WTC11 (cell line): ENCODE measurements around the gene PLEKHA3. TPM values are rescaled to one million over a fixed set of nuclear protein-coding genes. Genes with fewer than 3 reads are reported as not detected.

Experiments
- ATAC-seq: fragments of 200-7000 bp; cut with Tn5 transposase; 2 replicates; pipeline ENCODE4 v1.10.0; 2021; ENCODE audit warnings: mild to moderate bottlenecking, moderate library complexity
- CTCF ChIA-PET: fragments of 300-600 bp; sonication (Branson Sonifier 250); formaldehyde crosslinking; loops from one replicate; lab custom pipeline; 2021; ENCODE audit warnings: antibody characterized with exemption; lab: Charles Lee
- POLR2A ChIA-PET: fragments of 350-600 bp; sonication (Branson Sonifier 250); formaldehyde crosslinking; loops from one replicate; lab custom pipeline; 2021; ENCODE audit warnings: antibody characterized with exemption; lab: Charles Lee
- DNase-seq: peaks from one replicate; pipeline ENCODE4 v3.0.0; 2021; ENCODE audit warnings: low spot score
- H3K27ac Mint-ChIP-seq: 2 replicates; pipeline ENCODE4 v1.8.0; 2021; ENCODE audit warnings: mixed read lengths
- H3K27me3 Mint-ChIP-seq: 2 replicates; pipeline ENCODE4 v1.8.0; 2021; ENCODE audit warnings: low read depth, mild to moderate bottlenecking, moderate library complexity, mixed read lengths
- H3K36me3 Mint-ChIP-seq: 2 replicates; pipeline ENCODE4 v1.8.0; 2021; ENCODE audit warnings: mixed read lengths
- H3K4me1 Mint-ChIP-seq: 2 replicates; pipeline ENCODE4 v1.8.0; 2022; ENCODE audit warnings: mixed read lengths
- H3K4me3 Mint-ChIP-seq: 2 replicates; pipeline ENCODE4 v1.8.0; 2021; ENCODE audit warnings: mild to moderate bottlenecking, moderate library complexity, mixed read lengths
- H3K9me3 Mint-ChIP-seq: 2 replicates; pipeline ENCODE4 v1.8.0; 2021; ENCODE audit warnings: mixed read lengths
- ATF1 ChIP-seq: sonication (generic); formaldehyde crosslinking; IDR thresholded peaks from 2 replicates; pipeline ENCODE4 v1.8.1; 2023; ENCODE audit warnings: mild to moderate bottlenecking, moderate library complexity, missing genetic modification reagents
- ATF6 ChIP-seq: sonication (generic); formaldehyde crosslinking; IDR thresholded peaks from 2 replicates; pipeline ENCODE4 v1.8.1; 2023; ENCODE audit warnings: mild to moderate bottlenecking, missing genetic modification reagents
- CTCF ChIP-seq: fragments of 200-600 bp; IDR thresholded peaks from 2 replicates; pipeline ENCODE4 v1.8.0; 2022; ENCODE audit warnings: antibody characterized with exemption
- ESRRA ChIP-seq: sonication (generic); formaldehyde crosslinking; IDR thresholded peaks from 2 replicates; pipeline ENCODE4 v1.8.1; 2022; ENCODE audit warnings: mild to moderate bottlenecking, missing genetic modification reagents, borderline replicate concordance
- FOXP1 ChIP-seq: sonication (generic); formaldehyde crosslinking; IDR thresholded peaks from 2 replicates; pipeline ENCODE4 v1.8.0; 2022; ENCODE audit warnings: missing genetic modification reagents, mild to moderate bottlenecking, moderate library complexity, borderline replicate concordance
- JAZF1 ChIP-seq: fragments of 250-450 bp; sonication (Bioruptor Pico); IDR thresholded peaks from 2 replicates; pipeline ENCODE4 v1.9.0; 2021; ENCODE audit warnings: moderate library complexity, mild to moderate bottlenecking, inconsistent platforms
- MYBL2 ChIP-seq: sonication (generic); formaldehyde crosslinking; IDR thresholded peaks from 2 replicates; pipeline ENCODE4 v1.8.1; 2023; ENCODE audit warnings: mild to moderate bottlenecking, moderate library complexity, missing genetic modification reagents
- PRDM15 ChIP-seq: sonication (generic); formaldehyde crosslinking; IDR thresholded peaks from 2 replicates; pipeline ENCODE4 v1.8.0; 2022; ENCODE audit warnings: missing genetic modification reagents
- SMAD4 ChIP-seq: sonication (generic); formaldehyde crosslinking; IDR thresholded peaks from 2 replicates; pipeline ENCODE4 v1.8.0; 2022; ENCODE audit warnings: mild to moderate bottlenecking, missing genetic modification reagents
- TP53 ChIP-seq: sonication (generic); formaldehyde crosslinking; IDR thresholded peaks from 2 replicates; pipeline ENCODE4 v1.8.1; 2023; ENCODE audit warnings: mild to moderate bottlenecking, missing genetic modification reagents
- USF2 ChIP-seq: sonication (generic); formaldehyde crosslinking; IDR thresholded peaks from 2 replicates; pipeline ENCODE4 v1.8.1; 2023; ENCODE audit warnings: mild to moderate bottlenecking, missing genetic modification reagents, moderate library complexity
- ZBTB21 ChIP-seq: sonication (generic); formaldehyde crosslinking; IDR thresholded peaks from 2 replicates; pipeline ENCODE4 v1.8.1; 2023; ENCODE audit warnings: mild to moderate bottlenecking, missing genetic modification reagents, borderline replicate concordance
- ZMAT4 ChIP-seq: fragments of 250-450 bp; sonication (Bioruptor Pico); IDR thresholded peaks from 2 replicates; pipeline ENCODE4 v1.9.0; 2021; ENCODE audit warnings: mild to moderate bottlenecking
- ZNF671 ChIP-seq: fragments of 250-450 bp; sonication (Bioruptor Pico); IDR thresholded peaks from 2 replicates; pipeline ENCODE4 v1.8.0; 2021; ENCODE audit warnings: mild to moderate bottlenecking
- total RNA-seq: library from RNA; stranded (reverse); gene quantifications from 3 replicates; pipeline ENCODE4 v1.2.3, GENCODE V29; 2021

PLEKHA3 gene
- total RNA-seq, 1 experiment from 2014 or later = 18.7 TPM

GRCh38 chr2:178436662-178437061, 43.6 kb upstream of the PLEKHA3 start:
- ATAC-seq (no peak), DNase-seq (no peak)
- peaks cover 4% of the 10 kb centered on the region for H3K27me3 Mint-ChIP-seq
- H3K4me1 Mint-ChIP-seq = 0 out of 2 replicates have a peak, but pooled peaks cover 2% of the 10 kb centered on the region
- peaks cover 65% of the 10 kb centered on the region for H3K36me3 Mint-ChIP-seq
- no peaks in the 10 kb centered on the region for H3K9me3 Mint-ChIP-seq
- CTCF ChIA-PET = interaction anchor here (1.9 kb wide), 1 partner anchor 22 kb away, joined by 7 read pairs; no protein-coding TSS in a partner anchor
- TF ChIP-seq ZNF671 (CRISPR knock-in tag) (no peak), MYBL2 (CRISPR knock-in tag) (no peak), ESRRA (CRISPR knock-in tag) (no peak), USF2 (no peak), ATF1 (CRISPR knock-in tag) (no peak), FOXP1 (CRISPR knock-in tag) (no peak)
- no peak overlapping the region for H3K27ac Mint-ChIP-seq
- no peak overlapping the region for H3K4me3 Mint-ChIP-seq
- POLR2A ChIA-PET = no interaction called here

GRCh38 chr2:178441426-178441825, 38.8 kb upstream of the PLEKHA3 start:
- Mint-ChIP-seq H3K27ac (no peak overlapping the region), H3K9me3 (no peaks in the 10 kb centered on the region), H3K4me3 (no peak overlapping the region), H3K27me3 (no peaks in the 10 kb centered on the region), H3K36me3 (peaks cover 55% of the 10 kb centered on the region), H3K4me1 (0 out of 2 replicates have a peak, but pooled peaks cover 2% of the 10 kb centered on the region)
- DNase-seq (no peak), ATAC-seq (no peak)
- no peak for TF ChIP-seq FOXP1 (CRISPR knock-in tag)
- TF ChIP-seq ATF6 (CRISPR knock-in tag) = no peak
- TF ChIP-seq TP53 (CRISPR knock-in tag) = no peak
- no peak for TF ChIP-seq SMAD4
- no peak for TF ChIP-seq ZMAT4 (CRISPR knock-in tag)
- TF ChIP-seq ESRRA (CRISPR knock-in tag) = no peak
- no peak for TF ChIP-seq ZBTB21 (CRISPR knock-in tag)
- TF ChIP-seq JAZF1 (CRISPR knock-in tag) = no peak
- no peak for TF ChIP-seq CTCF
- no peak for TF ChIP-seq PRDM15 (CRISPR knock-in tag)
- ChIA-PET POLR2A (no interaction called here), CTCF (interaction anchor here (0.9 kb wide), 1 partner anchor 26 kb away, joined by 3 read pairs; no protein-coding TSS in a partner anchor)
